ENCODE measurements around the gene USP26.

- TF ChIP-seq, protein P1, sequence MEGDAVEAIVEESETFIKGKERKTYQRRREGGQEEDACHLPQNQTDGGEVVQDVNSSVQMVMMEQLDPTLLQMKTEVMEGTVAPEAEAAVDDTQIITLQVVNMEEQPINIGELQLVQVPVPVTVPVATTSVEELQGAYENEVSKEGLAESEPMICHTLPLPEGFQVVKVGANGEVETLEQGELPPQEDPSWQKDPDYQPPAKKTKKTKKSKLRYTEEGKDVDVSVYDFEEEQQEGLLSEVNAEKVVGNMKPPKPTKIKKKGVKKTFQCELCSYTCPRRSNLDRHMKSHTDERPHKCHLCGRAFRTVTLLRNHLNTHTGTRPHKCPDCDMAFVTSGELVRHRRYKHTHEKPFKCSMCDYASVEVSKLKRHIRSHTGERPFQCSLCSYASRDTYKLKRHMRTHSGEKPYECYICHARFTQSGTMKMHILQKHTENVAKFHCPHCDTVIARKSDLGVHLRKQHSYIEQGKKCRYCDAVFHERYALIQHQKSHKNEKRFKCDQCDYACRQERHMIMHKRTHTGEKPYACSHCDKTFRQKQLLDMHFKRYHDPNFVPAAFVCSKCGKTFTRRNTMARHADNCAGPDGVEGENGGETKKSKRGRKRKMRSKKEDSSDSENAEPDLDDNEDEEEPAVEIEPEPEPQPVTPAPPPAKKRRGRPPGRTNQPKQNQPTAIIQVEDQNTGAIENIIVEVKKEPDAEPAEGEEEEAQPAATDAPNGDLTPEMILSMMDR (IDR thresholded peaks at IDR 0.05): no peak
- TF ChIP-seq ZFX (IDR thresholded peaks at IDR 0.05; ENCODE audit: borderline replicate concordance): no peak
These were observed 50.3 kb downstream of the USP26 start for GRCh38 chrX:133046601-133047000.
